H9 (cell line): ENCODE results near the gene HCFC2. TPM values are rescaled to one million over a fixed set of nuclear protein-coding genes. Genes with fewer than 3 reads are reported as not detected.
A peak's percentile ranks its signal among the peaks of the same experiment; 100 is the strongest.

Experiments
- DNase-seq: peaks from one replicate; pipeline ENCODE4 v3.0.0-alpha.2; 2017
- H2AFZ ChIP-seq: one replicate; pipeline ENCODE4 v1.6.1; 2013; ENCODE audit warnings: mild to moderate bottlenecking, low read length, control low read depth, moderate library complexity
- H2AK5ac ChIP-seq: 2 replicates; pipeline ENCODE4 v1.6.1; 2013; ENCODE audit warnings: low read length, control low read depth, mixed read lengths; ENCODE audit not compliant: insufficient read length
- H2BK120ac ChIP-seq: one replicate; pipeline ENCODE4 v1.6.1; 2013; ENCODE audit warnings: low read depth, mild to moderate bottlenecking, low read length, control low read depth, inconsistent platforms; ENCODE audit not compliant: poor library complexity, severe bottlenecking
- H2BK12ac ChIP-seq: 2 replicates; pipeline ENCODE4 v1.6.1; 2013; ENCODE audit warnings: low read length, control low read depth, mixed read lengths, low read depth; ENCODE audit not compliant: insufficient read length
- H2BK15ac ChIP-seq: 2 replicates; pipeline ENCODE4 v1.6.1; 2013; ENCODE audit warnings: low read depth, low read length, control low read depth
- H2BK20ac ChIP-seq: one replicate; pipeline ENCODE4 v1.6.1; 2013; ENCODE audit warnings: low read depth, mild to moderate bottlenecking, low read length, control low read depth, inconsistent platforms; ENCODE audit not compliant: poor library complexity, severe bottlenecking
- H2BK5ac ChIP-seq: 2 replicates; pipeline ENCODE4 v1.6.1; 2013; ENCODE audit warnings: low read length, control low read depth, mixed read lengths; ENCODE audit not compliant: insufficient read length
- H3K14ac ChIP-seq: 2 replicates; pipeline ENCODE4 v1.6.1; 2013; ENCODE audit warnings: low read length, control low read depth; ENCODE audit not compliant: insufficient read depth
- H3K18ac ChIP-seq: 2 replicates; pipeline ENCODE4 v1.6.1; 2013; ENCODE audit warnings: low read depth, mild to moderate bottlenecking, mixed read lengths, low read length, control low read depth; ENCODE audit not compliant: insufficient read length
- H3K23ac ChIP-seq: 2 replicates; pipeline ENCODE4 v1.6.1; 2013; ENCODE audit warnings: low read length, control low read depth, mixed read lengths, low read depth; ENCODE audit not compliant: insufficient read length
- H3K23me2 ChIP-seq: 2 replicates; pipeline ENCODE4 v1.6.1; 2013; ENCODE audit warnings: low read depth, mild to moderate bottlenecking, mixed read lengths, low read length, control low read depth; ENCODE audit not compliant: insufficient read length, poor library complexity, severe bottlenecking
- H3K27ac ChIP-seq: 2 replicates; pipeline ENCODE4 v1.5.1; 2013; ENCODE audit warnings: low read length, control low read depth, mixed read lengths, low read depth; ENCODE audit not compliant: insufficient read length
- H3K27me3 ChIP-seq: 2 replicates; pipeline ENCODE4 v1.6.1; 2013; ENCODE audit warnings: low read length, control low read depth, inconsistent platforms; ENCODE audit not compliant: insufficient read depth
- H3K4ac ChIP-seq: 2 replicates; pipeline ENCODE4 v1.6.1; 2013; ENCODE audit warnings: low read depth, mild to moderate bottlenecking, control low read depth, inconsistent platforms, low read length, moderate library complexity
- H3K4me1 ChIP-seq: 2 replicates; pipeline ENCODE4 v1.6.1; 2013; ENCODE audit warnings: low read length, control low read depth, inconsistent platforms; ENCODE audit not compliant: insufficient read depth
- H3K4me2 ChIP-seq: 2 replicates; pipeline ENCODE4 v1.6.1; 2013; ENCODE audit warnings: low read length, control low read depth, mixed read lengths; ENCODE audit not compliant: insufficient read length, insufficient read depth
- H3K56ac ChIP-seq: 2 replicates; pipeline ENCODE4 v1.6.1; 2013; ENCODE audit warnings: low read depth, mild to moderate bottlenecking, mixed read lengths, low read length, control low read depth; ENCODE audit not compliant: insufficient read length
- H3K79me1 ChIP-seq: 2 replicates; pipeline ENCODE4 v1.6.1; 2013; ENCODE audit warnings: low read depth, mild to moderate bottlenecking, moderate library complexity, low read length, control low read depth, inconsistent platforms; ENCODE audit not compliant: insufficient read depth, poor library complexity, severe bottlenecking
- H3K79me2 ChIP-seq: 2 replicates; pipeline ENCODE4 v1.6.1; 2013; ENCODE audit warnings: low read length, control low read depth, inconsistent platforms; ENCODE audit not compliant: insufficient read depth
- H3K9ac ChIP-seq: 2 replicates; pipeline ENCODE4 v1.6.1; 2013; ENCODE audit warnings: low read length, control low read depth, mixed read lengths; ENCODE audit not compliant: insufficient read length; ENCODE audit errors: extremely low read depth
- H3K9me3 ChIP-seq: one replicate; pipeline ENCODE4 v1.6.1; 2013; ENCODE audit warnings: low read depth, low read length, inconsistent platforms; ENCODE audit not compliant: control insufficient read depth
- H3T11ph ChIP-seq: one replicate; pipeline ENCODE4 v1.6.1; 2013; ENCODE audit warnings: mild to moderate bottlenecking, low read length, control low read depth, inconsistent platforms
- H4K20me1 ChIP-seq: one replicate; pipeline ENCODE4 v1.6.1; 2013; ENCODE audit not compliant: control insufficient read depth, insufficient read length, insufficient read depth
- H4K5ac ChIP-seq: 2 replicates; pipeline ENCODE4 v1.6.1; 2013; ENCODE audit warnings: low read depth, mild to moderate bottlenecking, mixed read lengths, low read length, control low read depth; ENCODE audit not compliant: insufficient read length
- H4K8ac ChIP-seq: replicated peaks from 2 replicates; pipeline ENCODE4 v1.6.1; 2013; ENCODE audit warnings: low read length, control low read depth, mixed read lengths, low read depth; ENCODE audit not compliant: insufficient read length
- H4K91ac ChIP-seq: 2 replicates; pipeline ENCODE4 v1.6.1; 2013; ENCODE audit warnings: low read depth, mild to moderate bottlenecking, moderate library complexity, mixed read lengths, low read length, control low read depth; ENCODE audit not compliant: insufficient read length
- H3K27ac Mint-ChIP-seq, 3 experiments: 2 replicates in 2 of 3; 3 replicates in 1 of 3; pipeline ENCODE4 v1.8.0; 2020 to 2021; ENCODE audit warnings: mixed read lengths in 3 of 3, mild to moderate bottlenecking in 1 of 3, moderate library complexity in 1 of 3
- H3K27me3 Mint-ChIP-seq: 2 replicates; pipeline ENCODE4 v1.8.0; 2021; ENCODE audit warnings: low read depth, mild to moderate bottlenecking, moderate library complexity, mixed read lengths
- H3K36me3 Mint-ChIP-seq, 3 experiments: 2 replicates in 2 of 3; 3 replicates in 1 of 3; pipeline ENCODE4 v1.8.0; 2020 to 2021; ENCODE audit warnings: low read depth in 3 of 3, mixed read lengths in 3 of 3; ENCODE audit not compliant: insufficient read depth in 1 of 3
- H3K4me1 Mint-ChIP-seq, 2 experiments: 2 replicates each; pipeline ENCODE4 v1.8.0; 2020; ENCODE audit warnings: mixed read lengths in 2 of 2
- H3K4me3 Mint-ChIP-seq, 2 experiments: 2 replicates in 1 of 2; 3 replicates in 1 of 2; pipeline ENCODE4 v1.8.0; 2020 to 2021; ENCODE audit warnings: mild to moderate bottlenecking in 2 of 2, mixed read lengths in 2 of 2, moderate library complexity in 1 of 2
- H3K9me3 Mint-ChIP-seq, 2 experiments: 2 replicates in 1 of 2; 3 replicates in 1 of 2; pipeline ENCODE4 v1.8.0; 2020; ENCODE audit warnings: mild to moderate bottlenecking in 2 of 2, mixed read lengths in 2 of 2, moderate library complexity in 1 of 2
- WGBS: extraction: QIAGEN DNeasy Blood & Tissue Kit; methylation state at CpG from one replicate; pipeline ENCODE4 v1.1.7; 2013; ENCODE audit warnings: missing lambda C conversion rate, low lambda C conversion rate, mixed read lengths; ENCODE audit not compliant: insufficient read length; ENCODE audit errors: extremely low coverage; 5-methylcytosine and 5-hydroxymethylcytosine counted together
- total RNA-seq: library from RNA; stranded (reverse); gene quantifications from 2 replicates; pipeline ENCODE4 v1.2.1, GENCODE V29; 2021
- TF ChIP-seq, protein P1 (sequence below): fragments of 200-600 bp; sonication (generic); conservative IDR thresholded peaks from 3 replicates; pipeline ENCODE4 v1.8.0; 2021; ENCODE audit warnings: antibody characterized with exemption, mild to moderate bottlenecking

HCFC2 gene
- total RNA-seq, 1 experiment from 2014 or later = 1.9 TPM

DNA sequence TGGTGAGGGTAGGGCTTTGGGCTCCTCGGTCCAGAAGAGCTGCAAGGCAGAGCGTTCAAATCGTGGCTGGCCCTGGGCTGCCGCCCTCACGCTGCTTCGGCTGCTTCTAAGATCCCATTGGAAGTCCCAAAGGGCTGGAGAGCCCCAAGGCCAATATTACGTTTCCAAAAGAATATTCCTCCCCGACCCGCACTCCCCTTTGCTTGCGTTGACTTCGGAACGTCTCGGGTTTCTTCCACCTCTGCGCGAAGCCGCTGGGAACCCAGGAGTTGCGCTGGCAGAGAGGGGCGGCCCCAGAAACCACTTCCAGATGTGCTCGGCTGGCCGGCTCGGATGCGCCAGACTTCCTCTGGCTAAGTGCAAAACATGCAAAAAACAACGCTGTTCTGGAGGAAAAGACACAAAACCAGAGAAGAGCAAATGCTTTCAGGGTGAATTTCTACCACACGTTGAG, 14.4 kb upstream of the HCFC2 start, which contains the start of gene GLT8D2:
TSS of gene GLT8D2 (minus strand) at position 285 of the 454 bp plus-strand sequence. CDS start 30,539 bp downstream, outside the sequence.
- H2BK20ac ChIP-seq = no peak within 1 kb of the TSS
- no peak within 1 kb of the TSS for H4K8ac ChIP-seq
- no peaks in the 10 kb centered on the region for H4K20me1 ChIP-seq
- H3K14ac ChIP-seq = peak within 1 kb of the TSS; percentile 52; the same call in 1 of the 2 replicates
- no peak within 1 kb of the TSS for H3K27ac ChIP-seq
- H2BK12ac ChIP-seq = no peak within 1 kb of the TSS
- peak within 1 kb of the TSS; percentile 43 for H2AFZ ChIP-seq
- peaks cover 19 to 23% of the 10 kb centered on the region in 2 experiments for H3K4me1 Mint-ChIP-seq
- H3K36me3 Mint-ChIP-seq = no peaks in the 10 kb centered on the region
- no peak within 1 kb of the TSS for H4K5ac ChIP-seq
- H3K9ac ChIP-seq = peak within 1 kb of the TSS; percentile 55
- H4K91ac ChIP-seq = no peak within 1 kb of the TSS
- H3K4me1 ChIP-seq = no peaks in the 10 kb centered on the region; the same call in 1 of the 2 replicates
- no CpG with 5 or more reads among the region's 24 CpGs for WGBS
- H3K23me2 ChIP-seq = peaks cover 8% of the 10 kb centered on the region
- H3K23ac ChIP-seq = no peak within 1 kb of the TSS
- peaks cover 28% of the 10 kb centered on the region for H3K27me3 Mint-ChIP-seq
- peak within 1 kb of the TSS; percentile 93 for H3K4me2 ChIP-seq
- no peak within 1 kb of the TSS for H2AK5ac ChIP-seq
- H3K9me3 ChIP-seq = no peaks in the 10 kb centered on the region
- H2BK15ac ChIP-seq = no peak within 1 kb of the TSS
- H3K9me3 Mint-ChIP-seq = no peaks in the 10 kb centered on the region
- H3K4me3 Mint-ChIP-seq = peak within 1 kb of the TSS; percentile 70 to 85
- H3K27me3 ChIP-seq = 0 out of 2 replicates have a peak, but pooled peaks cover 3% of the 10 kb centered on the region
- H3K4ac ChIP-seq = no peak within 1 kb of the TSS
- TF ChIP-seq, protein P1, sequence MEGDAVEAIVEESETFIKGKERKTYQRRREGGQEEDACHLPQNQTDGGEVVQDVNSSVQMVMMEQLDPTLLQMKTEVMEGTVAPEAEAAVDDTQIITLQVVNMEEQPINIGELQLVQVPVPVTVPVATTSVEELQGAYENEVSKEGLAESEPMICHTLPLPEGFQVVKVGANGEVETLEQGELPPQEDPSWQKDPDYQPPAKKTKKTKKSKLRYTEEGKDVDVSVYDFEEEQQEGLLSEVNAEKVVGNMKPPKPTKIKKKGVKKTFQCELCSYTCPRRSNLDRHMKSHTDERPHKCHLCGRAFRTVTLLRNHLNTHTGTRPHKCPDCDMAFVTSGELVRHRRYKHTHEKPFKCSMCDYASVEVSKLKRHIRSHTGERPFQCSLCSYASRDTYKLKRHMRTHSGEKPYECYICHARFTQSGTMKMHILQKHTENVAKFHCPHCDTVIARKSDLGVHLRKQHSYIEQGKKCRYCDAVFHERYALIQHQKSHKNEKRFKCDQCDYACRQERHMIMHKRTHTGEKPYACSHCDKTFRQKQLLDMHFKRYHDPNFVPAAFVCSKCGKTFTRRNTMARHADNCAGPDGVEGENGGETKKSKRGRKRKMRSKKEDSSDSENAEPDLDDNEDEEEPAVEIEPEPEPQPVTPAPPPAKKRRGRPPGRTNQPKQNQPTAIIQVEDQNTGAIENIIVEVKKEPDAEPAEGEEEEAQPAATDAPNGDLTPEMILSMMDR = no peak
- peak; percentile 86 for DNase-seq
- no peaks in the 10 kb centered on the region for H3K79me1 ChIP-seq
- H3K56ac ChIP-seq = no peak within 1 kb of the TSS
- no peak within 1 kb of the TSS for H3T11ph ChIP-seq
- no peak within 1 kb of the TSS for H2BK5ac ChIP-seq
- H3K27ac Mint-ChIP-seq = peak within 1 kb of the TSS in 1 of 3 experiments; percentile 8; a peak in 1 of 7 replicates
- no peak within 1 kb of the TSS for H2BK120ac ChIP-seq
- H3K18ac ChIP-seq = peak within 1 kb of the TSS; percentile 67
- H3K79me2 ChIP-seq = no peaks in the 10 kb centered on the region
